Measurements from ENCODE around the gene SLAMF9. TPM values are rescaled to one million over a fixed set of nuclear protein-coding genes. Genes with fewer than 3 reads are reported as not detected.

The SLAMF9 gene
- total and polyA plus RNA-seq, 8 donors, result not detected

- no peak for TF ChIP-seq CTCF (IDR thresholded peaks at IDR 0.05)
- intact Hi-C loops (cut with DNase I), result no loop called here
- DNase-seq (no peak), ATAC-seq (no peak)
- no peaks in the 10 kb centered on the region for H3K9me3 ChIP-seq
- H3K27me3 ChIP-seq, result no peaks in the 10 kb centered on the region
- peaks cover 8 to 55% of the 10 kb centered on the region in 2 donors for H3K36me3 ChIP-seq
- peaks cover 31 to 84% of the 10 kb centered on the region in 2 donors for H3K4me1 ChIP-seq
- H3K4me3 ChIP-seq, result no peak overlapping the region
- peak overlapping the region; percentile 8 to 89 for H3K27ac ChIP-seq
These were observed 36.3 kb downstream of the SLAMF9 start for GRCh38 chr1:159917533-159918351.

GRCh38 chr1:159916242-159917051 is 37.6 kb downstream of the SLAMF9 start:
- ATAC-seq, result peak; percentile 1
- no peak for DNase-seq

GRCh38 chr1:159915571-159916241 is 38.3 kb downstream of the SLAMF9 start:
- Histone ChIP-seq H3K9me3 (no peaks in the 10 kb centered on the region), H3K4me1 (peaks cover 19 to 84% of the 10 kb centered on the region in 2 donors), H3K27me3 (no peaks in the 10 kb centered on the region), H3K4me3 (no peak overlapping the region), H3K36me3 (peaks cover 8 to 51% of the 10 kb centered on the region in 2 donors), H3K27ac (peak overlapping the region; percentile 55 to 89)
- intact Hi-C loops (cut with DNase I), result no loop called here
- TF ChIP-seq CTCF (IDR thresholded peaks at IDR 0.05), result no peak
- DNase-seq (no peak), ATAC-seq (no peak)

More at GRCh38 chr1:159916242-159917051, 37.6 kb downstream of the SLAMF9 start:
- Histone ChIP-seq H3K4me3 (no peak overlapping the region), H3K27me3 (no peaks in the 10 kb centered on the region), H3K4me1 (peaks cover 19 to 84% of the 10 kb centered on the region in 2 donors), H3K36me3 (peaks cover 8 to 55% of the 10 kb centered on the region in 2 donors), H3K9me3 (no peaks in the 10 kb centered on the region), H3K27ac (peak overlapping the region; percentile 55 to 89)
- no peak for TF ChIP-seq CTCF (IDR thresholded peaks at IDR 0.05)
- intact Hi-C loops (cut with DNase I), result no loop called here

- Histone ChIP-seq H3K9me3 (no peaks in the 10 kb centered on the region), H3K4me3 (no peak overlapping the region), H3K27ac (peak overlapping the region; percentile 42 to 89), H3K36me3 (peaks cover 7 to 38% of the 10 kb centered on the region in 2 donors), H3K4me1 (peaks cover 26 to 84% of the 10 kb centered on the region in 2 donors), H3K27me3 (no peaks in the 10 kb centered on the region)
- ATAC-seq, result peak; percentile 50
- no peak for TF ChIP-seq CTCF (IDR thresholded peaks at IDR 0.05)
- intact Hi-C loops (cut with DNase I), result no loop called here
- DNase-seq, result peak in 1 of 4 donors; percentile 40
These were observed 39.6 kb downstream of the SLAMF9 start for GRCh38 chr1:159914252-159915018.
